DOHH2 (cell line): ENCODE data around the gene RGS9BP.
"Not testable (repeated sequence)": the region's sequence is repeated elsewhere in the genome, so short reads cannot be mapped to it uniquely, and the experiment has no call there.

Experiments
- H3F3A ChIP-seq: fragments of 200-600 bp; sonication (generic), shearing (Covaris generic); 2 replicates; pipeline ENCODE4 v1.6.0; 2016; ENCODE audit warnings: antibody characterized with exemption, mild to moderate bottlenecking; ENCODE audit not compliant: control insufficient read depth, insufficient read depth
- H3K27ac ChIP-seq: fragments of 200-600 bp; sonication (generic); 2 replicates; pipeline ENCODE4 v1.5.1; 2014; ENCODE audit warnings: low read depth, mild to moderate bottlenecking, low read length, moderate library complexity
- H3K27me3 ChIP-seq: fragments of 200-600 bp; sonication (generic); 2 replicates; pipeline ENCODE4 v1.6.1; 2014; ENCODE audit warnings: mild to moderate bottlenecking, low read length, mixed read lengths; ENCODE audit not compliant: control insufficient read depth
- H3K36me3 ChIP-seq: fragments of 200-600 bp; sonication (generic); 2 replicates; pipeline ENCODE4 v1.6.1; 2014; ENCODE audit warnings: mild to moderate bottlenecking, low read length, moderate library complexity, mixed read lengths; ENCODE audit not compliant: control insufficient read depth
- H3K4me1 ChIP-seq: fragments of 200-600 bp; sonication (generic); 2 replicates; pipeline ENCODE4 v1.6.1; 2014; ENCODE audit warnings: mild to moderate bottlenecking, low read length, mixed read lengths; ENCODE audit not compliant: control insufficient read depth
- H3K4me2 ChIP-seq: fragments of 200-600 bp; sonication (generic); 2 replicates; pipeline ENCODE4 v1.6.0; 2014; ENCODE audit warnings: mild to moderate bottlenecking, low read length, moderate library complexity
- H3K4me3 ChIP-seq: fragments of 200-600 bp; sonication (generic); 2 replicates; pipeline ENCODE4 v1.5.1; 2014; ENCODE audit warnings: mild to moderate bottlenecking, low read length, mixed read lengths
- H3K79me2 ChIP-seq: fragments of 200-600 bp; sonication (generic); 2 replicates; pipeline ENCODE4 v1.6.1; 2014; ENCODE audit warnings: mild to moderate bottlenecking, low read length, mixed read lengths; ENCODE audit not compliant: control insufficient read depth
- H3K9me2 ChIP-seq: fragments of 200-600 bp; sonication (generic); replicated peaks from 2 replicates; pipeline ENCODE4 v1.6.1; 2014; ENCODE audit warnings: mild to moderate bottlenecking, low read length, mixed read lengths; ENCODE audit not compliant: control insufficient read depth
- H3K9me3 ChIP-seq: fragments of 200-600 bp; sonication (generic); 2 replicates; pipeline ENCODE4 v1.6.1; 2014; ENCODE audit warnings: antibody characterized with exemption, low read length, mixed read lengths; ENCODE audit not compliant: control insufficient read depth, insufficient read depth
- H4K20me1 ChIP-seq: fragments of 200-600 bp; sonication (generic); 2 replicates; pipeline ENCODE4 v1.6.0; 2014; ENCODE audit warnings: low read depth, mild to moderate bottlenecking, antibody characterized with exemption, low read length, moderate library complexity; ENCODE audit not compliant: control insufficient read depth, insufficient read depth
- CTCF ChIP-seq: fragments of 200-600 bp; sonication (generic); IDR thresholded peaks from one replicate; pipeline ENCODE4 v1.5.1; 2014; ENCODE audit warnings: antibody characterized with exemption, mild to moderate bottlenecking, low read depth, low read length; ENCODE audit not compliant: poor library complexity, severe bottlenecking
- EZH2phosphoT487 ChIP-seq: fragments of 200-600 bp; sonication (generic); IDR thresholded peaks from 2 replicates; pipeline ENCODE4 v1.6.1; 2017; ENCODE audit warnings: borderline replicate concordance, mild to moderate bottlenecking, antibody characterized with exemption, low read length, moderate library complexity, mixed read lengths

The RGS9BP gene

GRCh38 chr19:32709032-32709431 is 33.4 kb downstream of the RGS9BP start:
- Histone ChIP-seq H3K4me2 (no peak overlapping the region), H3K27me3 (no peaks in the 10 kb centered on the region), H3K79me2 (peaks cover 41% of the 10 kb centered on the region), H3K27ac (no peak overlapping the region), H3K36me3 (peaks cover 43% of the 10 kb centered on the region), H3K9me2 (no peaks in the 10 kb centered on the region), H4K20me1 (no peaks in the 10 kb centered on the region), H3F3A (no peaks in the 10 kb centered on the region), H3K9me3 (peaks cover 2% of the 10 kb centered on the region; the same call in 1 of the 2 replicates), H3K4me1 (no peaks in the 10 kb centered on the region), H3K4me3 (no peak overlapping the region)
- TF ChIP-seq EZH2phosphoT487 (no peak), CTCF (no peak)

GRCh38 chr19:32711747-32712146 is 36.1 kb downstream of the RGS9BP start:
- Histone ChIP-seq H3K36me3 (peaks cover 27% of the 10 kb centered on the region), H3K4me1 (no peaks in the 10 kb centered on the region), H3K27ac (no peak overlapping the region)

GRCh38 chr19:32716203-32716602 is 40.6 kb downstream of the RGS9BP start:
- not testable (repeated sequence) for H3K27ac ChIP-seq, H3K4me1 ChIP-seq, H3K27me3 ChIP-seq, H3F3A ChIP-seq, H3K9me2 ChIP-seq, H3K79me2 ChIP-seq, H3K4me2 ChIP-seq, H3K4me3 ChIP-seq, H4K20me1 ChIP-seq, H3K9me3 ChIP-seq
- peaks cover 11% of the 10 kb centered on the region for H3K36me3 ChIP-seq

More at GRCh38 chr19:32711747-32712146, 36.1 kb downstream of the RGS9BP start:
- TF ChIP-seq CTCF (no peak), EZH2phosphoT487 (no peak)
- Histone ChIP-seq H3K79me2 (peaks cover 14% of the 10 kb centered on the region), H3K4me2 (no peak overlapping the region), H3K4me3 (no peak overlapping the region), H3F3A (no peaks in the 10 kb centered on the region), H3K9me2 (no peaks in the 10 kb centered on the region), H4K20me1 (no peaks in the 10 kb centered on the region), H3K27me3 (no peaks in the 10 kb centered on the region), H3K9me3 (no peaks in the 10 kb centered on the region)

GRCh38 chr19:32717496-32717895 is 41.8 kb downstream of the RGS9BP start:
- Histone ChIP-seq H3K4me3 (no peak overlapping the region), H3K4me2 (no peak overlapping the region), H3K9me2 (no peaks in the 10 kb centered on the region), H3K27me3 (no peaks in the 10 kb centered on the region), H3K79me2 (no peaks in the 10 kb centered on the region), H3K36me3 (peaks cover 7% of the 10 kb centered on the region), H3F3A (no peaks in the 10 kb centered on the region; the same call in 1 of the 2 replicates), H3K9me3 (no peaks in the 10 kb centered on the region), H3K27ac (no peak overlapping the region), H4K20me1 (no peaks in the 10 kb centered on the region), H3K4me1 (no peaks in the 10 kb centered on the region)
- no peak for TF ChIP-seq CTCF
- no peak for TF ChIP-seq EZH2phosphoT487
